ENCODE measurements around the gene HPS5.
A peak's percentile ranks its signal among the peaks of the same experiment; 100 is the strongest.
"Not testable (repeated sequence)": the region's sequence is repeated elsewhere in the genome, so short reads cannot be mapped to it uniquely, and the experiment has no call there.

Gene HPS5

GRCh38 chr11:18267335-18268133 is 54.4 kb downstream of the HPS5 start:
- not testable (repeated sequence) for DNase-seq

- no peak for DNase-seq
These were observed 56.0 kb downstream of the HPS5 start, which contains the start of gene SAA1 for GRCh38 chr11:18265949-18266348. Gene SAA1, plus strand, starts transcription at chr11:18266264. Its CDS starts 624 bp downstream, at chr11:18266888.

- DNase-seq = no peak
These were observed 57.0 kb downstream of the HPS5 start for GRCh38 chr11:18264677-18265555.

- DNase-seq = no peak
These were observed 57.9 kb downstream of the HPS5 start for GRCh38 chr11:18264035-18264434.

GRCh38 chr11:18262681-18263350 is 59.1 kb downstream of the HPS5 start:
- not testable (repeated sequence) for DNase-seq

- DNase-seq = no peak
These were observed 60.2 kb downstream of the HPS5 start for GRCh38 chr11:18261721-18262120.

GRCh38 chr11:18259259-18259658 is 62.7 kb downstream of the HPS5 start:
- no peak for DNase-seq

- DNase-seq = no peak
These were observed 67.1 kb downstream of the HPS5 start for GRCh38 chr11:18254781-18255361.

- no peak for DNase-seq
These were observed 68.1 kb downstream of the HPS5 start for GRCh38 chr11:18253778-18254338.

- no peak for DNase-seq
These were observed 68.7 kb downstream of the HPS5 start for GRCh38 chr11:18253233-18253632.

- DNase-seq = no peak
These were observed 73.4 kb downstream of the HPS5 start, which contains the start of gene SAA2 for GRCh38 chr11:18248561-18248960. Gene SAA2, minus strand, starts transcription at chr11:18248668. Its CDS starts 657 bp downstream, at chr11:18248011.

GRCh38 chr11:18247191-18247581 is 74.8 kb downstream of the HPS5 start:
- DNase-seq = not testable (repeated sequence)

- DNase-seq = not testable (repeated sequence)
These were observed 75.4 kb downstream of the HPS5 start for GRCh38 chr11:18246379-18247190.

- no peak for DNase-seq
These were observed 76.5 kb downstream of the HPS5 start for GRCh38 chr11:18245396-18245795.

- peak; percentile 70 for DNase-seq
These were observed 78.1 kb downstream of the HPS5 start for GRCh38 chr11:18243783-18244362.

- no peak for DNase-seq
These were observed 82.3 kb downstream of the HPS5 start for GRCh38 chr11:18239655-18240054.

- DNase-seq = no peak
These were observed 85.1 kb downstream of the HPS5 start, which contains the start of gene SAA4 for GRCh38 chr11:18236664-18237356. Gene SAA4, minus strand, starts transcription at chr11:18236802. Its CDS starts 876 bp downstream, at chr11:18235926.

- DNase-seq = no peak
These were observed 86.3 kb downstream of the HPS5 start for GRCh38 chr11:18235394-18236334.

- no peak for DNase-seq
These were observed 88.0 kb downstream of the HPS5 start for GRCh38 chr11:18233912-18234311.
